Karpas-422 (cell line): ENCODE results near the gene VHLL. TPM values are rescaled to one million over a fixed set of nuclear protein-coding genes. Genes with fewer than 3 reads are reported as not detected.
A peak's percentile ranks its signal among the peaks of the same experiment; 100 is the strongest.

ENCODE experiments used
- DNase-seq: peaks from one replicate; pipeline ENCODE4 v3.0.0-alpha.2; 2015
- H2AFZ ChIP-seq: fragments of 200-600 bp; sonication (generic); 2 replicates; pipeline ENCODE4 v1.6.1; 2014; ENCODE audit warnings: antibody characterized with exemption, low read length, mixed read lengths
- H3K27ac ChIP-seq: fragments of 200-600 bp; sonication (generic); 2 replicates; pipeline ENCODE4 v1.5.1; 2014; ENCODE audit warnings: mild to moderate bottlenecking, low read length, moderate library complexity
- H3K27me3 ChIP-seq: fragments of 200-600 bp; sonication (generic); 2 replicates; pipeline ENCODE4 v1.6.1; 2014; ENCODE audit warnings: low read length, mixed read lengths
- H3K36me3 ChIP-seq: fragments of 200-600 bp; sonication (generic); 2 replicates; pipeline ENCODE4 v1.6.1; 2014; ENCODE audit warnings: low read length, mixed read lengths; ENCODE audit not compliant: insufficient read depth
- H3K4me1 ChIP-seq: fragments of 200-600 bp; sonication (generic); 2 replicates; pipeline ENCODE4 v1.6.1; 2014; ENCODE audit warnings: mild to moderate bottlenecking, low read length, mixed read lengths
- H3K4me2 ChIP-seq: fragments of 200-600 bp; sonication (generic); 2 replicates; pipeline ENCODE4 v1.6.1; 2014; ENCODE audit warnings: low read length, low read depth, mild to moderate bottlenecking; ENCODE audit not compliant: poor library complexity, severe bottlenecking
- H3K4me3 ChIP-seq: fragments of 200-600 bp; sonication (generic); 2 replicates; pipeline ENCODE4 v1.5.1; 2014; ENCODE audit warnings: mild to moderate bottlenecking, antibody characterized with exemption, low read length, mixed read lengths
- H3K79me2 ChIP-seq: fragments of 200-600 bp; sonication (generic); 2 replicates; pipeline ENCODE4 v1.6.1; 2014; ENCODE audit warnings: mild to moderate bottlenecking, low read length, mixed read lengths
- H3K9ac ChIP-seq: fragments of 200-600 bp; sonication (generic); 2 replicates; pipeline ENCODE4 v1.6.0; 2014; ENCODE audit warnings: low read length
- H3K9me2 ChIP-seq: fragments of 200-600 bp; sonication (generic), shearing (Covaris generic); replicated peaks from 2 replicates; pipeline ENCODE4 v1.6.0; 2014; ENCODE audit warnings: mild to moderate bottlenecking, low read length, moderate library complexity; ENCODE audit not compliant: insufficient read depth
- H3K9me3 ChIP-seq: fragments of 300-700, 200-600 bp; sonication (generic); 2 replicates; pipeline ENCODE4 v1.6.1; 2014; ENCODE audit warnings: low read length, mixed read lengths
- H4K20me1 ChIP-seq: fragments of 200-600 bp; sonication (generic); 2 replicates; pipeline ENCODE4 v1.6.1; 2014; ENCODE audit warnings: mild to moderate bottlenecking, antibody characterized with exemption, low read length, low read depth; ENCODE audit not compliant: insufficient read depth
- total RNA-seq: library from RNA; depleted of rRNA; stranded (reverse); fragments of >200 nt; shearing (Covaris generic); gene quantifications from 2 replicates; pipeline ENCODE4 v1.2.3, GENCODE V29; 2014; ENCODE audit warnings: low replicate concordance

Gene VHLL
- total RNA-seq, 1 experiment from 2014 or later = not detected

GRCh38 chr1:156305215-156305614 lies 6.1 kb upstream of the VHLL start:
- Histone ChIP-seq H3K4me1 (no peaks in the 10 kb centered on the region), H2AFZ (no peak overlapping the region), H3K27ac (no peak overlapping the region), H3K9me3 (no peaks in the 10 kb centered on the region), H3K9ac (no peak overlapping the region), H3K9me2 (no peaks in the 10 kb centered on the region), H3K4me3 (no peak overlapping the region), H3K27me3 (no peaks in the 10 kb centered on the region), H3K36me3 (peaks cover 25% of the 10 kb centered on the region), H3K79me2 (no peaks in the 10 kb centered on the region), H3K4me2 (no peak overlapping the region), H4K20me1 (peaks cover 4% of the 10 kb centered on the region; the same call in 1 of the 2 replicates)
- DNase-seq = no peak

GRCh38 chr1:156303241-156303640 lies 4.1 kb upstream of the VHLL start:
- Histone ChIP-seq H3K4me3 (no peak overlapping the region), H3K79me2 (no peaks in the 10 kb centered on the region), H3K36me3 (peaks cover 14% of the 10 kb centered on the region), H3K27ac (no peak overlapping the region), H2AFZ (no peak overlapping the region), H3K9me3 (no peaks in the 10 kb centered on the region), H4K20me1 (peaks cover 4% of the 10 kb centered on the region; the same call in 1 of the 2 replicates), H3K27me3 (no peaks in the 10 kb centered on the region), H3K4me2 (no peak overlapping the region), H3K9ac (no peak overlapping the region), H3K9me2 (no peaks in the 10 kb centered on the region), H3K4me1 (no peaks in the 10 kb centered on the region)
- DNase-seq = peak; percentile 41

- Histone ChIP-seq H3K9me2 (no peaks in the 10 kb centered on the region), H3K9ac (peak within 1 kb of the TSS; percentile 68), H3K27me3 (no peaks in the 10 kb centered on the region), H3K4me3 (peak within 1 kb of the TSS; percentile 69), H2AFZ (peak within 1 kb of the TSS; percentile 40), H3K36me3 (no peaks in the 10 kb centered on the region), H3K9me3 (no peaks in the 10 kb centered on the region), H3K27ac (no peak within 1 kb of the TSS), H4K20me1 (no peaks in the 10 kb centered on the region), H3K4me1 (peaks cover 28% of the 10 kb centered on the region), H3K4me2 (peak within 1 kb of the TSS; percentile 65), H3K79me2 (0 out of 2 replicates have a peak, but pooled peaks cover 4% of the 10 kb centered on the region)
- DNase-seq = peak; percentile 85
Measured at GRCh38 chr1:156295391-156295947, 3.6 kb downstream of the VHLL start, which contains the start of gene GLMP. Gene GLMP (minus strand): TSS chr1:156295679. CDS start chr1:156295645, 34 bp downstream.

GRCh38 chr1:156293895-156294294 lies 5.2 kb downstream of the VHLL start:
- H3K36me3 ChIP-seq = peaks cover 4% of the 10 kb centered on the region; the same call in 1 of the 2 replicates
- 0 out of 2 replicates have a peak, but pooled peaks cover 4% of the 10 kb centered on the region for H3K79me2 ChIP-seq
- no peaks in the 10 kb centered on the region for H3K9me3 ChIP-seq
- H3K9me2 ChIP-seq = no peaks in the 10 kb centered on the region
- peaks cover 28% of the 10 kb centered on the region for H3K4me1 ChIP-seq
- H3K9ac ChIP-seq = no peak overlapping the region
- no peak for DNase-seq
- no peak overlapping the region for H3K4me2 ChIP-seq
- no peak overlapping the region for H3K27ac ChIP-seq
- H4K20me1 ChIP-seq = no peaks in the 10 kb centered on the region
- no peak overlapping the region for H3K4me3 ChIP-seq
- H3K27me3 ChIP-seq = no peaks in the 10 kb centered on the region
- no peak overlapping the region for H2AFZ ChIP-seq

- DNase-seq = no peak
Measured at GRCh38 chr1:156293098-156293434, 6.0 kb downstream of the VHLL start.

GRCh38 chr1:156291226-156292061 lies 7.7 kb downstream of the VHLL start:
- peak overlapping the region; percentile 56; the same call in 1 of the 2 replicates for H3K4me3 ChIP-seq
- peaks cover 7% of the 10 kb centered on the region; the same call in 1 of the 2 replicates for H3K36me3 ChIP-seq
- DNase-seq = peak; percentile 90
- peak overlapping the region; percentile 41; the same call in 1 of the 2 replicates for H2AFZ ChIP-seq
- peaks cover 28% of the 10 kb centered on the region for H3K4me1 ChIP-seq
- H3K9ac ChIP-seq = peak overlapping the region; percentile 66
- H3K9me2 ChIP-seq = no peaks in the 10 kb centered on the region
- H3K79me2 ChIP-seq = 0 out of 2 replicates have a peak, but pooled peaks cover 4% of the 10 kb centered on the region
- H3K27me3 ChIP-seq = no peaks in the 10 kb centered on the region
- H3K4me2 ChIP-seq = peak overlapping the region; percentile 64
- no peak overlapping the region for H3K27ac ChIP-seq
- H4K20me1 ChIP-seq = no peaks in the 10 kb centered on the region
- H3K9me3 ChIP-seq = no peaks in the 10 kb centered on the region

More at GRCh38 chr1:156293098-156293434, 6.0 kb downstream of the VHLL start:
- H3K36me3 ChIP-seq = peaks cover 7% of the 10 kb centered on the region; the same call in 1 of the 2 replicates
- H4K20me1 ChIP-seq = no peaks in the 10 kb centered on the region
- H3K27me3 ChIP-seq = no peaks in the 10 kb centered on the region
- no peak overlapping the region for H3K9ac ChIP-seq
- H3K4me2 ChIP-seq = no peak overlapping the region
- 0 out of 2 replicates have a peak, but pooled peaks cover 4% of the 10 kb centered on the region for H3K79me2 ChIP-seq
- H3K9me2 ChIP-seq = no peaks in the 10 kb centered on the region
- H3K27ac ChIP-seq = no peak overlapping the region
- no peak overlapping the region for H2AFZ ChIP-seq
- no peaks in the 10 kb centered on the region for H3K9me3 ChIP-seq
- H3K4me3 ChIP-seq = no peak overlapping the region
- peaks cover 28% of the 10 kb centered on the region for H3K4me1 ChIP-seq

- no peaks in the 10 kb centered on the region for H3K9me2 ChIP-seq
Measured at GRCh38 chr1:156289857-156290256, 9.2 kb downstream of the VHLL start.

GRCh38 chr1:156286061-156286460 lies 13.0 kb downstream of the VHLL start:
- Histone ChIP-seq H3K4me2 (no peak overlapping the region), H3K4me1 (peaks cover 20% of the 10 kb centered on the region), H3K27me3 (no peaks in the 10 kb centered on the region), H3K27ac (no peak overlapping the region), H3K9ac (no peak overlapping the region), H3K9me2 (no peaks in the 10 kb centered on the region), H3K4me3 (no peak overlapping the region), H3K9me3 (no peaks in the 10 kb centered on the region), H3K79me2 (peaks cover 30% of the 10 kb centered on the region), H3K36me3 (peaks cover 7% of the 10 kb centered on the region; the same call in 1 of the 2 replicates), H2AFZ (no peak overlapping the region), H4K20me1 (peaks cover 7% of the 10 kb centered on the region; the same call in 1 of the 2 replicates)
- no peak for DNase-seq

More at GRCh38 chr1:156289857-156290256, 9.2 kb downstream of the VHLL start:
- Histone ChIP-seq H3K4me2 (no peak overlapping the region), H3K4me1 (peaks cover 17% of the 10 kb centered on the region), H3K27me3 (no peaks in the 10 kb centered on the region), H3K79me2 (0 out of 2 replicates have a peak, but pooled peaks cover 3% of the 10 kb centered on the region), H3K36me3 (peaks cover 7% of the 10 kb centered on the region; the same call in 1 of the 2 replicates), H3K27ac (no peak overlapping the region), H2AFZ (no peak overlapping the region), H3K9ac (no peak overlapping the region), H4K20me1 (no peaks in the 10 kb centered on the region), H3K9me3 (no peaks in the 10 kb centered on the region), H3K4me3 (no peak overlapping the region)
- no peak for DNase-seq
